WI38 (cell line): Measurements from ENCODE around the gene PPDPF.

Source experiments
- H3K4me3 ChIP-seq: 2 replicates; pipeline ENCODE4 v1.5.1; 2011; ENCODE audit warnings: low read depth, mild to moderate bottlenecking, control low read depth, low read length
- TF ChIP-seq, protein P1 (sequence below): IDR thresholded peaks from 2 replicates; pipeline ENCODE4 v1.5.1; 2012; ENCODE audit warnings: low read depth, mild to moderate bottlenecking, control low read depth, low read length

The PPDPF gene

GRCh38 chr20:63542696-63543095 is 22.1 kb downstream of the PPDPF start:
- H3K4me3 ChIP-seq = no peak overlapping the region
- TF ChIP-seq, protein P1, sequence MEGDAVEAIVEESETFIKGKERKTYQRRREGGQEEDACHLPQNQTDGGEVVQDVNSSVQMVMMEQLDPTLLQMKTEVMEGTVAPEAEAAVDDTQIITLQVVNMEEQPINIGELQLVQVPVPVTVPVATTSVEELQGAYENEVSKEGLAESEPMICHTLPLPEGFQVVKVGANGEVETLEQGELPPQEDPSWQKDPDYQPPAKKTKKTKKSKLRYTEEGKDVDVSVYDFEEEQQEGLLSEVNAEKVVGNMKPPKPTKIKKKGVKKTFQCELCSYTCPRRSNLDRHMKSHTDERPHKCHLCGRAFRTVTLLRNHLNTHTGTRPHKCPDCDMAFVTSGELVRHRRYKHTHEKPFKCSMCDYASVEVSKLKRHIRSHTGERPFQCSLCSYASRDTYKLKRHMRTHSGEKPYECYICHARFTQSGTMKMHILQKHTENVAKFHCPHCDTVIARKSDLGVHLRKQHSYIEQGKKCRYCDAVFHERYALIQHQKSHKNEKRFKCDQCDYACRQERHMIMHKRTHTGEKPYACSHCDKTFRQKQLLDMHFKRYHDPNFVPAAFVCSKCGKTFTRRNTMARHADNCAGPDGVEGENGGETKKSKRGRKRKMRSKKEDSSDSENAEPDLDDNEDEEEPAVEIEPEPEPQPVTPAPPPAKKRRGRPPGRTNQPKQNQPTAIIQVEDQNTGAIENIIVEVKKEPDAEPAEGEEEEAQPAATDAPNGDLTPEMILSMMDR = no peak

DNA sequence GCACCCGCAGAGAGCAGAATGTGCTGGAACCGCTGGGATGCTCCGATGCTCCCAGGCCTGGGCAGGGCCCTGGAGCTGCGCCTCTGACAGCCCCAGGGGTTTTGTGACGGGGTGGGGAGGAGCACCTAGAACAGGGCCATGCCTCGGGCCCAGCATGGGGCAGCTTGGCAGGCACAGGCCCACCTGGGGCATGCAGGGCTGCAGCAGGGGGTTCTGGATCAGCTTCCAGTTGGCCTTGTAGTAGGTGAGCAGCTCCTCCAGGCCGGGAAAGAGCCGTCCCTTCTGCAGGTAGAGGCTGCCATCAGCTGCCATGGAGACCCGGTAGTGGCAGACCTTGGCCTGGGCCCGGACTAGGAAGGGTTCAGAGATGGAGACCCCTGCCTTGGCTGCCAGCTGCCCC is 22.6 kb downstream of the PPDPF start:
- TF ChIP-seq, protein P1 = no peak
- H3K4me3 ChIP-seq = no peak overlapping the region

- TF ChIP-seq, protein P1 = no peak
- H3K4me3 ChIP-seq = no peak overlapping the region
Observed at GRCh38 chr20:63543733-63544132, 23.2 kb downstream of the PPDPF start.

- TF ChIP-seq, protein P1 = no peak
- no peak overlapping the region for H3K4me3 ChIP-seq
Observed at GRCh38 chr20:63544241-63544957, 23.8 kb downstream of the PPDPF start.

DNA sequence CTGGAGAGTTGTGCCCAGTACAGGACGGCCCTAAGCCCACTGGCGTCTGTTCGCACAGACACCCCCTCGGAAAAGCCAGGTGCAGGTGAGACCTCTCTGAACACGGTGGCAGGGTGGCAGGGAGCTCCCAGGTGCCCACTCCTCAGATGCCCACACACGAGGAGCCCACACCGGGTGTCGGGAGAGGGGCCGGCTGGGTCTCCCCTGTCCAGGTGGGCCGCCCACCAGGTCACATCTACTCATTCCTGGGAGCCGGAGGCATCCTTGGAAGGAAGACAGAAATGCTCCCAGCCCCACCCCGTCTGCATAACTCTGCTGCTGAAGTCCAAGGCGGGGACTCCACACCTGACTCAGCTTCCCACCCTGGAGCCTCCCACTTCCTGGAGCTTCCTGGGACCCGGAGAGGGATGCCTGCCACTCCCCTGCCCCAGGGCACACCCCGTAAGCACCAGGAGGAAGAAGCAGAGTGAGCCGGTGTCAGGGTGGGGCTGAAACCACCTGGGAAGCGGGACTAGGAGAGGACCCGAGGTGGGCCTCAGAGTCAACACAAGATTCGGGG is 24.5 kb downstream of the PPDPF start:
- no peak overlapping the region for H3K4me3 ChIP-seq
- TF ChIP-seq, protein P1 = no peak

DNA sequence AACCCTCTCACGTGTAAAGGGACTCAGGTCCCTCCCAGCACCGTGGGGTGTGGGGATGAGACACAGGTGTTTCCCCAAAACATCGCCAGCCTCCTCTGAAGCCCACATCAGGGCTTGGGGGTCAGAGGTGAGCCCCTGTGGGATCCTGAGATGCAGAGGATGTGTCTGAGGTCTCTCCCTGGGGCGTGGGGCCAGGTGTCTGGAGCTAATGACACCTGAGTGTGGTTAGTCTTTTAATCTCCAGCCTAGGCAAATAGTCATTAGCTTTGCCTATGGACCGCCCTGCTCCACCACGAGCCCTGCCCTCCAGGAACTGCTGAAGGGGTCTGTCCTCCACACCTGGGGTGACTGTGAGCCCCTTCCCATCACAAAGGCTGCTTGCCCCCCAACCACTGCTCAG is 25.2 kb downstream of the PPDPF start:
- TF ChIP-seq, protein P1 = no peak
- H3K4me3 ChIP-seq = no peak overlapping the region

- TF ChIP-seq, protein P1 = no peak
- no peak overlapping the region for H3K4me3 ChIP-seq
Observed at GRCh38 chr20:63546256-63546955, 25.8 kb downstream of the PPDPF start.
